CD4-positive, alpha-beta T cell (primary cell): ENCODE measurements around the gene PRKACA. TPM values are rescaled to one million over a fixed set of nuclear protein-coding genes. Genes with fewer than 3 reads are reported as not detected.
"Not testable (repeated sequence)": the region's sequence is repeated elsewhere in the genome, so short reads cannot be mapped to it uniquely, and the experiment has no call there.

Experiments used
- ATAC-seq: fragments of 200-7000 bp; cut with Tn5 transposase; one replicate; pipeline ENCODE4 v1.10.0; 2022; ENCODE audit warnings: mild to moderate bottlenecking; ENCODE audit not compliant: poor library complexity
- CTCF ChIA-PET: fragments of 350-600 bp; sonication (Branson Sonifier 250); formaldehyde crosslinking; loops from one replicate; lab custom pipeline; 2021; ENCODE audit warnings: antibody characterized with exemption, inconsistent platforms; lab: Charles Lee
- POLR2A ChIA-PET: fragments of 350-600 bp; sonication (Branson Sonifier 250); formaldehyde crosslinking; loops from one replicate; lab custom pipeline; 2021; ENCODE audit warnings: antibody characterized with exemption, inconsistent platforms; lab: Charles Lee
- DNase-seq, 14 experiments: peaks; one replicate each; pipeline ENCODE4 v3.0.0-alpha.2; 2013 to 2020; ENCODE audit warnings: mixed read lengths in 2 of 14
- H3K27ac ChIP-seq, 2 donors: one replicate each; pipeline versions ENCODE4 v1.5.1 to v1.7.0; 2013; ENCODE audit warnings: low read length in 2 of 2, low read depth in 1 of 2, mild to moderate bottlenecking in 1 of 2
- H3K27me3 ChIP-seq, 2 experiments: 1 replicate in 1 of 2; 2 replicates in 1 of 2; pipeline versions ENCODE4 v1.6.1 to v1.7.0; 2013; ENCODE audit warnings: low read length in 2 of 2, control low read depth in 1 of 2, mild to moderate bottlenecking in 1 of 2, moderate library complexity in 1 of 2; ENCODE audit not compliant: insufficient read depth in 2 of 2, control insufficient read depth in 1 of 2
- H3K36me3 ChIP-seq: one replicate; pipeline ENCODE4 v1.6.1; 2013; ENCODE audit warnings: low read length, control low read depth; ENCODE audit not compliant: insufficient read depth
- H3K4me1 ChIP-seq: one replicate; pipeline ENCODE4 v1.6.1; 2013; ENCODE audit warnings: low read length, control low read depth; ENCODE audit not compliant: insufficient read depth
- H3K4me3 ChIP-seq: one replicate; pipeline ENCODE4 v1.5.1; 2013; ENCODE audit warnings: mild to moderate bottlenecking, low read length, moderate library complexity
- H3K9me3 ChIP-seq, 2 experiments: 1 replicate in 1 of 2; 2 replicates in 1 of 2; pipeline versions ENCODE4 v1.6.1 to v1.7.0; 2013; ENCODE audit warnings: low read length in 2 of 2, mild to moderate bottlenecking in 2 of 2, control low read depth in 1 of 2, moderate library complexity in 1 of 2; ENCODE audit not compliant: control insufficient read depth in 1 of 2, insufficient read depth in 1 of 2
- H3K27ac Mint-ChIP-seq: one replicate; pipeline ENCODE4 v1.8.0; 2020; ENCODE audit warnings: mixed read lengths
- H3K27me3 Mint-ChIP-seq: one replicate; pipeline ENCODE4 v1.8.0; 2021; ENCODE audit warnings: mixed read lengths
- H3K36me3 Mint-ChIP-seq: one replicate; pipeline ENCODE4 v1.8.0; 2021; ENCODE audit warnings: low read depth, mixed read lengths
- H3K4me1 Mint-ChIP-seq: one replicate; pipeline ENCODE4 v1.8.0; 2021; ENCODE audit warnings: low read depth, mixed read lengths
- H3K4me3 Mint-ChIP-seq: one replicate; pipeline ENCODE4 v1.8.0; 2020; ENCODE audit warnings: mild to moderate bottlenecking, mixed read lengths
- H3K9me3 Mint-ChIP-seq: one replicate; pipeline ENCODE4 v1.8.0; 2020; ENCODE audit warnings: mixed read lengths
- intact Hi-C, 2 experiments: fragments of 100-400 bp; cut with DNase I in 1 of 2; cut with micrococcal nuclease in 1 of 2; formaldehyde crosslinking; loops; one replicate each; pipeline versions ENCODE4 v1.15.1 to v1.9.0; 2023 to 2025; cut with DNase I, micrococcal nuclease
- total RNA-seq, 174 experiments: library from RNA in 2 of 174; stranded (reverse) in 2 of 174; gene quantifications; one replicate each; pipeline ENCODE4 v1.2.3 and lab custom pipeline; 2021 to 2026
- TF ChIP-seq, protein P1 (sequence below): fragments of 200-600 bp; IDR thresholded peaks from one replicate; pipeline ENCODE4 v1.8.0; 2022; ENCODE audit warnings: antibody characterized with exemption, mild to moderate bottlenecking

PRKACA gene
- total RNA-seq, 2 experiments from 2014 or later: 27.4 to 29.8 TPM

DNA sequence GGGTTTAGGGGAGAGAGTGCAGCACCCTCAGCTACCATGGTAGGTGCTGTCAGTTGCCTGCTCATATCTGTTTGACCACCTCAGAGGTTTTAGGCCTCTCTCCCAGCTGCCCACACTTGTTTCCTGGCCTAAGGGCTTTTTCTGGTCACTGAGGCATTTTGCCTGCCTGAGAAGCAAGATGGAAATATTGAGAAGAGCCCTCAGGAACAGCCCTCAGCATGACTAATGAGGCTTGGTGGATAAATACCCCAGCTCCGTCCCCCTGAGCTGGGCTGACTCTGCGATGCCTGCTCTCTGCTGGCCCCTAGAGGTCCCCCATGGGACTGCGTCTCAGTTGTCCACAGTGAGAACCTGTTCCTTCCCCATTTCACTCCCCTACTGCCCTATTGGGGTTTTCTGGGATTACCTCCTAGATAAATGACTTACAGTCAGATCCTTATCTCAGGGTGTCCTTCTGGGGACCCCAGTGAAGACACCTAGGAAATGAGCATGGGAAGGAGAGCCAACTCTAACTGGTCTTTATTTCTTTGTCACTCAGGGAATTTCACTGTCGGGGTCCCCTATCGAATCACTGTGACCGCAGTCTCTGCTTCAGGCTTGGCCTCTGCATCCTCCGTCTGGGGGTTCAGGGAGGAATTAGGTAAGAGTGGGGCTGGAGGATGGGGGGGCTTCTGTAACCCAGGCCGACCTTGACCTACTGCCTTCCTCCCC lies 69.0 kb downstream of the PRKACA start:
- H3K36me3 Mint-ChIP-seq: peaks cover 84% of the 10 kb centered on the region
- Histone ChIP-seq H3K27ac (no peak overlapping the region), H3K9me3 (peaks cover 0 to 13% of the 10 kb centered on the region in 2 experiments), H3K4me1 (peaks cover 8% of the 10 kb centered on the region), H3K36me3 (peaks cover 75% of the 10 kb centered on the region), H3K4me3 (no peak overlapping the region), H3K27me3 (no peaks in the 10 kb centered on the region)
- H3K27me3 Mint-ChIP-seq: no peaks in the 10 kb centered on the region
- peak; percentile 53 to 84 (median 73) for DNase-seq
- TF ChIP-seq, protein P1, sequence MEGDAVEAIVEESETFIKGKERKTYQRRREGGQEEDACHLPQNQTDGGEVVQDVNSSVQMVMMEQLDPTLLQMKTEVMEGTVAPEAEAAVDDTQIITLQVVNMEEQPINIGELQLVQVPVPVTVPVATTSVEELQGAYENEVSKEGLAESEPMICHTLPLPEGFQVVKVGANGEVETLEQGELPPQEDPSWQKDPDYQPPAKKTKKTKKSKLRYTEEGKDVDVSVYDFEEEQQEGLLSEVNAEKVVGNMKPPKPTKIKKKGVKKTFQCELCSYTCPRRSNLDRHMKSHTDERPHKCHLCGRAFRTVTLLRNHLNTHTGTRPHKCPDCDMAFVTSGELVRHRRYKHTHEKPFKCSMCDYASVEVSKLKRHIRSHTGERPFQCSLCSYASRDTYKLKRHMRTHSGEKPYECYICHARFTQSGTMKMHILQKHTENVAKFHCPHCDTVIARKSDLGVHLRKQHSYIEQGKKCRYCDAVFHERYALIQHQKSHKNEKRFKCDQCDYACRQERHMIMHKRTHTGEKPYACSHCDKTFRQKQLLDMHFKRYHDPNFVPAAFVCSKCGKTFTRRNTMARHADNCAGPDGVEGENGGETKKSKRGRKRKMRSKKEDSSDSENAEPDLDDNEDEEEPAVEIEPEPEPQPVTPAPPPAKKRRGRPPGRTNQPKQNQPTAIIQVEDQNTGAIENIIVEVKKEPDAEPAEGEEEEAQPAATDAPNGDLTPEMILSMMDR: peak; percentile 97
- no peaks in the 10 kb centered on the region for H3K9me3 Mint-ChIP-seq
- CTCF ChIA-PET: interaction anchor here (0.6 to 3.3 kb wide), 21 partner anchors 9 to 322 kb away, joined by 3 to 17 read pairs (median 5); partner anchors contain the start of genes ASF1B, DCAF15, IL27RA and MISP3
- peak; percentile 94 for ATAC-seq
- no peak overlapping the region for H3K4me3 Mint-ChIP-seq
- H3K27ac Mint-ChIP-seq: peak overlapping the region; percentile 67
- intact Hi-C loops: loop anchor here (1.0 to 2.0 kb wide), 3 partner anchors 24 to 168 kb away; partner anchors contain the start of gene MISP3 (in 1 of the 2)
- POLR2A ChIA-PET: interaction anchor here (0.6 to 1.1 kb wide), 4 partner anchors 17 to 168 kb away, joined by 3 to 5 read pairs (median 4); partner anchors contain the start of genes DCAF15 and IL27RA
- H3K4me1 Mint-ChIP-seq: peaks cover 10% of the 10 kb centered on the region

DNA sequence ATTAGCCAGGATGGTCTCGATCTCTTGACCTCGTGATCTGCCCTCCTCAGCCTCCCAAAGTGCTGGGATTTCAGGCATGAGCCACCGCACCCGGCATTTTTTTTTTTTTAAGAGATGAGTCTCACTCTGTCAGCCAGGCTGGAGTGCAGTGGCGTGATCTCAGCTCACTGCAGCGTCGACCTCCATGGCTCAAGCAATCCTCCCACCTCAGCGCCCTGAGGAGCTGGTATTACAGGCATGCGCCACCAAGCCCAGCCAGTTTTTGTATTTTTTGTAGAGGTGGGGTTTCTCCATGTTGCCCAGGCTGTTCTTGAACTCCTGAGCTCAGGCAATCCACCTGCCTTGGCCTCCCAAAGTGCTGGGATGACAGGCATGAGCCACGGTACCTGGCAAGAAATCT lies 69.7 kb downstream of the PRKACA start:
- Mint-ChIP-seq H3K4me1 (peaks cover 14% of the 10 kb centered on the region), H3K36me3 (peaks cover 86% of the 10 kb centered on the region)
- intact Hi-C loops: loop anchor here (1.0 to 2.0 kb wide), 3 partner anchors 24 to 168 kb away; partner anchors contain the start of gene MISP3 (in 1 of the 2)
- H3K27ac ChIP-seq, H3K27me3 Mint-ChIP-seq, H3K4me3 ChIP-seq, H3K9me3 ChIP-seq, H3K4me1 ChIP-seq, H3K4me3 Mint-ChIP-seq, H3K9me3 Mint-ChIP-seq, H3K27ac Mint-ChIP-seq, ATAC-seq, H3K27me3 ChIP-seq, DNase-seq: not testable (repeated sequence)
- ChIA-PET POLR2A (interaction anchor here (1.0 to 1.1 kb wide), 2 partner anchors 16 to 167 kb away, joined by 3 to 5 read pairs; partner anchors contain the start of gene IL27RA), CTCF (interaction anchor here (0.6 to 3.3 kb wide), 20 partner anchors 9 to 212 kb away, joined by 3 to 17 read pairs (median 5); partner anchors contain the start of genes ASF1B, DCAF15, IL27RA and MISP3)
- peaks cover 77% of the 10 kb centered on the region for H3K36me3 ChIP-seq

DNA sequence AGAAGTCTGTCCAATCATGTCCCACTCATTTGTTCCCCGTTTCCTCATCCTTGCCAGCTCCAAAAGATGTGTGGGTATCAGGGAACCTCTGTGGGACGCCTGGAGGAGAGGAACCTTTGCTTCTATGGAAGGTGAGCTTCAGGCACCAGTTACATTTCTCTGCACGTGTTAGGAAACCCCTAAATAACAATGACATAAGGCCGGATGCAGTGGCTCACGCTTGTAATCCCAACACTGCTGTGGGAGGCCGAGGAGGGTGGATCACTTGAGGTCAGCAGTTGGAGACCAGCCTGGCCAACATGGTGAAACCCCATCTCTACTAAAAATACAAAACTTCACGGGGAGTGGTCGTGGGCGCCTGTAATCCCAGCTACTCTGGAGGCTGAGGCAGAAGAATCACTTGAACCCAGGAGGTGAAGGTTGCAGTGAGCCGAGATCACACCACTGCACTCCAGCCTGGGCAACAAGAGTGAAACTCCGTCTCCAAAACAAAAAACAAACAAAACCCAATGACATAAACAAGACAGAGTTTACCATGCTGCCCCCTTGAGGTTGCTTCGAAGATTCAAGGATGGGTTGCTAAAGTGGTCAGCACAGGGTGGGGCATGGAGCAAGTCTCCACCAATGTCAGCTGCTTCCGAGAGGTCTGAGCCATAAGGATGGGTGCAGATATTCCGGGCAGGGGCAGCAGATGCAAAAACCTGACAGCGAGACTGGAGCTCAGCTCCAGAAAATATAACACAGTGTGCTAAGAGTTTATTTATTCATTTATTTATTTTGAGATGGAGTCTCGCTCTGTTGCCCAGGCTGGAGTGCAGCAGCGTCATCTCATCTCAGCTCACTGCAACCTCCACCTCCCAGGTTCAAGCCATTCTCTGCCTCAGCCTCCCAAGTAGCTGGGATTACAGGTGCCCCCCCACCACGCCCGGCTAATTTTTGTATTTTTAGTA lies 74.6 kb downstream of the PRKACA start:
- H3K4me3 ChIP-seq, H3K27me3 Mint-ChIP-seq, H3K4me3 Mint-ChIP-seq, H3K27me3 ChIP-seq, H3K9me3 Mint-ChIP-seq, H3K9me3 ChIP-seq: not testable (repeated sequence)
- Mint-ChIP-seq H3K36me3 (peaks cover 80% of the 10 kb centered on the region), H3K27ac (peak overlapping the region; percentile 85), H3K4me1 (peaks cover 12% of the 10 kb centered on the region)
- peak; percentile 76 for ATAC-seq
- TF ChIP-seq, protein P1: peak; percentile 62
- H3K27ac ChIP-seq: peak overlapping the region; percentile 40 to 68
- intact Hi-C loops: loop anchor here in 1 of 2 experiments (5.0 kb wide), 1 partner anchor 36 kb away; the partner anchor contains the start of gene RFX1
- POLR2A ChIA-PET: interaction anchor here (0.7 to 1.9 kb wide), 2 partner anchors 11 to 305 kb away, joined by 3 to 8 read pairs; partner anchors contain the start of gene IL27RA
- peaks cover 77% of the 10 kb centered on the region for H3K36me3 ChIP-seq
- DNase-seq: peak in 11 of 14 experiments; percentile 18 to 80 (median 29)
- H3K4me1 ChIP-seq: peaks cover 19% of the 10 kb centered on the region
- CTCF ChIA-PET: interaction anchor here (1.3 to 1.8 kb wide), 5 partner anchors 11 to 140 kb away, joined by 3 to 6 read pairs (median 4); partner anchors contain the start of genes ASF1B and IL27RA

Other genes with a start within 250 kb of the PRKACA start
- under 1 TPM in 1 of 2 experiments, not detected in 1; 0.87 TPM for gene NANOS3, start 240.6 kb downstream of the PRKACA start, total RNA-seq
- gene BRME1, start 211.6 kb downstream of the PRKACA start, total RNA-seq: 1 to 10 TPM; 1.1 to 1.3 TPM
- 10 to 100 TPM; 16.4 to 16.9 TPM for gene CC2D1A, start 211.6 kb downstream of the PRKACA start, total RNA-seq
- not detected for gene PODNL1, start 179.3 kb downstream of the PRKACA start, total RNA-seq
- gene DCAF15, start 165.3 kb downstream of the PRKACA start, total RNA-seq: 10 to 100 TPM; 84.9 to 85.0 TPM
- gene RFX1, start 111.4 kb downstream of the PRKACA start, total RNA-seq: 10 to 100 TPM; 14.6 to 16.3 TPM
- gene RLN3, start 89.6 kb downstream of the PRKACA start, total RNA-seq: not detected
- gene IL27RA, start 86.0 kb downstream of the PRKACA start, total RNA-seq: 10 to 100 TPM; 25.0 to 26.7 TPM
- gene PALM3, start 55.7 kb downstream of the PRKACA start, total RNA-seq: under 1 TPM in 1 of 2 experiments, not detected in 1; 0.25 TPM
- under 1 TPM; 0.39 to 0.49 TPM for gene MISP3, start 45.0 kb downstream of the PRKACA start, total RNA-seq
- not detected for gene C19orf67, start 32.0 kb downstream of the PRKACA start, total RNA-seq
- 10 to 100 TPM; 29.4 to 30.1 TPM for gene SAMD1, start 27.0 kb downstream of the PRKACA start, total RNA-seq
- gene ASF1B, start 18.8 kb upstream of the PRKACA start, total RNA-seq: under 1 TPM; 0.59 to 0.77 TPM
- 10 to 100 TPM; 22.2 to 23.9 TPM for gene ADGRL1, start 88.4 kb upstream of the PRKACA start, total RNA-seq